DND-41 (cell line): ENCODE data around the gene GNE.
A peak's percentile ranks its signal among the peaks of the same experiment; 100 is the strongest.
"Not testable (repeated sequence)": the region's sequence is repeated elsewhere in the genome, so short reads cannot be mapped to it uniquely, and the experiment has no call there.

Source experiments
- ATAC-seq: fragments of 200-7000 bp; cut with Tn5 transposase; 3 replicates; pipeline ENCODE4 v1.9.1; 2021; ENCODE audit warnings: low read depth; ENCODE audit not compliant: insufficient read depth
- DNase-seq: peaks from one replicate; pipeline ENCODE4 v3.0.0-alpha.2; 2020
- H2AFZ ChIP-seq: 2 replicates; pipeline ENCODE4 v1.6.0; 2012; ENCODE audit warnings: low read depth, low read length
- H3K27ac ChIP-seq: 2 replicates; pipeline ENCODE4 v1.5.1; 2012; ENCODE audit warnings: low read length, inconsistent platforms
- H3K27me3 ChIP-seq: fragments of 200-600 bp; sonication (generic); 2 replicates; pipeline ENCODE4 v1.6.0; 2012; ENCODE audit warnings: low read length, mild to moderate bottlenecking, inconsistent platforms; ENCODE audit not compliant: insufficient read depth, poor library complexity
- H3K36me3 ChIP-seq: 2 replicates; pipeline ENCODE4 v1.5.1; 2012; ENCODE audit warnings: low read length, inconsistent platforms; ENCODE audit not compliant: insufficient read depth
- H3K4me1 ChIP-seq: 2 replicates; pipeline ENCODE4 v1.5.1; 2012; ENCODE audit warnings: mild to moderate bottlenecking, low read length; ENCODE audit not compliant: insufficient read depth
- H3K4me2 ChIP-seq: 2 replicates; pipeline ENCODE4 v1.6.0; 2012; ENCODE audit warnings: mild to moderate bottlenecking, moderate library complexity, low read length, inconsistent platforms; ENCODE audit not compliant: insufficient read depth
- H3K4me3 ChIP-seq, 2 experiments: fragments of 200-600 bp in 1 of 2; shearing (Covaris generic) in 1 of 2; 2 replicates each; pipeline ENCODE4 v1.5.1; 2012 to 2016; ENCODE audit warnings: inconsistent platforms in 2 of 2, low read length in 2 of 2, mild to moderate bottlenecking in 2 of 2, low read depth in 1 of 2, moderate library complexity in 1 of 2
- H3K79me2 ChIP-seq: 2 replicates; pipeline ENCODE4 v1.6.0; 2012; ENCODE audit warnings: low read length, inconsistent platforms; ENCODE audit not compliant: insufficient read depth
- H3K9ac ChIP-seq: 2 replicates; pipeline ENCODE4 v1.6.0; 2012; ENCODE audit warnings: low read depth, mild to moderate bottlenecking, inconsistent platforms, low read length, moderate library complexity
- H3K9me3 ChIP-seq: 2 replicates; pipeline ENCODE4 v1.5.1; 2012; ENCODE audit warnings: low read length, moderate library complexity, mild to moderate bottlenecking, inconsistent platforms; ENCODE audit not compliant: insufficient read depth, severe bottlenecking
- H4K20me1 ChIP-seq: 2 replicates; pipeline ENCODE4 v1.6.0; 2012; ENCODE audit warnings: low read length; ENCODE audit not compliant: insufficient read depth
- EZH2 ChIP-seq: IDR thresholded peaks from 3 replicates; pipeline ENCODE4 v1.6.1; 2012; ENCODE audit warnings: borderline replicate concordance, low read depth, mild to moderate bottlenecking, moderate library complexity, low read length, inconsistent platforms; ENCODE audit not compliant: severe bottlenecking
- TF ChIP-seq, protein P1 (sequence below): IDR thresholded peaks from 2 replicates; pipeline ENCODE4 v1.5.1; 2012; ENCODE audit warnings: borderline replicate concordance, low read length, moderate library complexity, mild to moderate bottlenecking; ENCODE audit not compliant: poor library complexity, severe bottlenecking; ENCODE audit errors: extremely low read depth

The GNE gene

GRCh38 chr9:36258208-36258995, at the start of gene GNE:
TSS of gene GNE (minus strand) at chr9:36258448. CDS start at chr9:36249355, 9,093 bp downstream.
- TF ChIP-seq, protein P1, sequence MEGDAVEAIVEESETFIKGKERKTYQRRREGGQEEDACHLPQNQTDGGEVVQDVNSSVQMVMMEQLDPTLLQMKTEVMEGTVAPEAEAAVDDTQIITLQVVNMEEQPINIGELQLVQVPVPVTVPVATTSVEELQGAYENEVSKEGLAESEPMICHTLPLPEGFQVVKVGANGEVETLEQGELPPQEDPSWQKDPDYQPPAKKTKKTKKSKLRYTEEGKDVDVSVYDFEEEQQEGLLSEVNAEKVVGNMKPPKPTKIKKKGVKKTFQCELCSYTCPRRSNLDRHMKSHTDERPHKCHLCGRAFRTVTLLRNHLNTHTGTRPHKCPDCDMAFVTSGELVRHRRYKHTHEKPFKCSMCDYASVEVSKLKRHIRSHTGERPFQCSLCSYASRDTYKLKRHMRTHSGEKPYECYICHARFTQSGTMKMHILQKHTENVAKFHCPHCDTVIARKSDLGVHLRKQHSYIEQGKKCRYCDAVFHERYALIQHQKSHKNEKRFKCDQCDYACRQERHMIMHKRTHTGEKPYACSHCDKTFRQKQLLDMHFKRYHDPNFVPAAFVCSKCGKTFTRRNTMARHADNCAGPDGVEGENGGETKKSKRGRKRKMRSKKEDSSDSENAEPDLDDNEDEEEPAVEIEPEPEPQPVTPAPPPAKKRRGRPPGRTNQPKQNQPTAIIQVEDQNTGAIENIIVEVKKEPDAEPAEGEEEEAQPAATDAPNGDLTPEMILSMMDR = no peak
- TF ChIP-seq EZH2 = no peak
- H3K4me3 ChIP-seq = peak within 1 kb of the TSS; percentile 56 to 91; a peak in 3 of 4 replicates
- peak within 1 kb of the TSS; percentile 81 for H3K27ac ChIP-seq
- peak within 1 kb of the TSS; percentile 96 for H2AFZ ChIP-seq
- no peaks in the 10 kb centered on the region for H4K20me1 ChIP-seq
- H3K9me3 ChIP-seq = no peaks in the 10 kb centered on the region
- ATAC-seq (peak; percentile 89), DNase-seq (peak; percentile 95)
- H3K36me3 ChIP-seq = no peaks in the 10 kb centered on the region; the same call in 1 of the 2 replicates
- H3K79me2 ChIP-seq = peaks cover 34% of the 10 kb centered on the region
- H3K9ac ChIP-seq = peak within 1 kb of the TSS; percentile 68
- H3K4me2 ChIP-seq = peak within 1 kb of the TSS; percentile 74
- H3K4me1 ChIP-seq = peaks cover 19% of the 10 kb centered on the region
- H3K27me3 ChIP-seq = no peaks in the 10 kb centered on the region

- DNase-seq (peak; percentile 32), ATAC-seq (peak; percentile 74)
- TF ChIP-seq, protein P1 = no peak
- no peak for TF ChIP-seq EZH2
- no peak overlapping the region for H3K4me3 ChIP-seq
- no peaks in the 10 kb centered on the region for H3K4me1 ChIP-seq
- no peaks in the 10 kb centered on the region for H3K27me3 ChIP-seq
- H4K20me1 ChIP-seq = no peaks in the 10 kb centered on the region
- no peaks in the 10 kb centered on the region for H3K9me3 ChIP-seq
- no peak overlapping the region for H3K9ac ChIP-seq
- H3K4me2 ChIP-seq = no peak overlapping the region
- H2AFZ ChIP-seq = no peak overlapping the region
- no peaks in the 10 kb centered on the region for H3K36me3 ChIP-seq
- no peak overlapping the region for H3K27ac ChIP-seq
- no peaks in the 10 kb centered on the region for H3K79me2 ChIP-seq
These were observed 48.4 kb upstream of the GNE start for GRCh38 chr9:36306471-36307306.

- H3K27ac ChIP-seq, H3K36me3 ChIP-seq, H3K79me2 ChIP-seq, H3K9ac ChIP-seq, H3K4me3 ChIP-seq, H3K9me3 ChIP-seq, H3K4me2 ChIP-seq, ATAC-seq, H4K20me1 ChIP-seq, H3K4me1 ChIP-seq, H3K27me3 ChIP-seq, DNase-seq, H2AFZ ChIP-seq: not testable (repeated sequence)
These were observed 46.1 kb upstream of the GNE start for GRCh38 chr9:36304366-36304765.

DNA sequence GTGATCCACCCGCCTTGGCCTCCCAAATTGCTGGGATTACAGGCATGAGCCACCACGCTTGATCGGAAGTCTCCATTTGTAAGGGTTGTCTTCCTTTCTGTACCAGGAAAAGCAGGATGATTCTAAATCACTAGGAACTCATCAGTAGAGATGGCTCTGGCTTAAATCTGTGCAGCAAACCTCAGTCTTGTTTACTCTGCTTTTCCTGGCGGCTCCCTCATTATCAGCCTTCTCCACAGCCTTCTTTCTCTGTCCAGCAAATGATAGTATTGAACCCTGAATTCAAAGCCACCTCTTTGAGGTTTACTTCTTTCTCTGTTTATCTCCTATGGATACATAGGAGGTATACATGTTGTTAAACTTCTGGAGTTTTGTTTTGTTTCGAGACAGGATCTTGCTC, 43.0 kb upstream of the GNE start:
- Histone ChIP-seq H3K4me2 (no peak overlapping the region), H3K4me3 (no peak overlapping the region), H3K9me3 (no peaks in the 10 kb centered on the region), H2AFZ (no peak overlapping the region), H3K9ac (no peak overlapping the region), H3K27me3 (no peaks in the 10 kb centered on the region), H4K20me1 (no peaks in the 10 kb centered on the region), H3K4me1 (no peaks in the 10 kb centered on the region), H3K27ac (no peak overlapping the region), H3K79me2 (no peaks in the 10 kb centered on the region), H3K36me3 (no peaks in the 10 kb centered on the region)
- TF ChIP-seq, protein P1 = no peak
- TF ChIP-seq EZH2 = no peak
- DNase-seq (no peak), ATAC-seq (no peak)
